SU-DHL-6 (cell line): ENCODE measurements around the gene CLTB.

ENCODE experiments used
- EZH2phosphoT487 ChIP-seq: fragments of 200-600 bp; sonication (generic), shearing (Covaris generic); conservative IDR thresholded peaks from 2 replicates; pipeline ENCODE4 v1.6.1; 2018; ENCODE audit warnings: mild to moderate bottlenecking, antibody characterized with exemption, low read length, moderate library complexity, mixed read lengths
- TF ChIP-seq, protein P1 (sequence below): fragments of 200-600 bp; sonication (generic); IDR thresholded peaks from one replicate; pipeline ENCODE4 v1.5.1; 2017; ENCODE audit warnings: antibody characterized with exemption, mild to moderate bottlenecking, low read length, moderate library complexity; ENCODE audit not compliant: insufficient read depth, poor library complexity, severe bottlenecking

DNA sequence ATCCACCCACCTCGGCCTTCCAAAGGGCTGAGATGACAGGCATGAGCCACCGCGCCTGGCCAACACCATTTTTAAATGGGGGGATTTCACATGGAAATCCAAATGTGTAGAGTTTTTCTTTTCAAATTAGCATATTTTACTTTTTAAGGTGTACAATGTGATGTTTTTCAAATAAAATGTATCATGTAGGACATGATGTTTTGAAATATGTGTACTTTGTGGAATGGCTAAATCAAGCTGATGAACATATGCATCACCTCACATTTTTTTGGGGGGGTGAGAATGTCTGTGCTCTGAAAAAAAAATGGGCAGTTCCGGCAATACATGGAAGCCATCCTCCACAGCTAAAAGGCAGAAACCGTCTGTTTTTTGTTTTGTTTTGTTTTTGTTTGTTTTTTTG lies 28.4 kb upstream of the CLTB start:
- TF ChIP-seq, protein P1, sequence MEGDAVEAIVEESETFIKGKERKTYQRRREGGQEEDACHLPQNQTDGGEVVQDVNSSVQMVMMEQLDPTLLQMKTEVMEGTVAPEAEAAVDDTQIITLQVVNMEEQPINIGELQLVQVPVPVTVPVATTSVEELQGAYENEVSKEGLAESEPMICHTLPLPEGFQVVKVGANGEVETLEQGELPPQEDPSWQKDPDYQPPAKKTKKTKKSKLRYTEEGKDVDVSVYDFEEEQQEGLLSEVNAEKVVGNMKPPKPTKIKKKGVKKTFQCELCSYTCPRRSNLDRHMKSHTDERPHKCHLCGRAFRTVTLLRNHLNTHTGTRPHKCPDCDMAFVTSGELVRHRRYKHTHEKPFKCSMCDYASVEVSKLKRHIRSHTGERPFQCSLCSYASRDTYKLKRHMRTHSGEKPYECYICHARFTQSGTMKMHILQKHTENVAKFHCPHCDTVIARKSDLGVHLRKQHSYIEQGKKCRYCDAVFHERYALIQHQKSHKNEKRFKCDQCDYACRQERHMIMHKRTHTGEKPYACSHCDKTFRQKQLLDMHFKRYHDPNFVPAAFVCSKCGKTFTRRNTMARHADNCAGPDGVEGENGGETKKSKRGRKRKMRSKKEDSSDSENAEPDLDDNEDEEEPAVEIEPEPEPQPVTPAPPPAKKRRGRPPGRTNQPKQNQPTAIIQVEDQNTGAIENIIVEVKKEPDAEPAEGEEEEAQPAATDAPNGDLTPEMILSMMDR = no peak
- no peak for TF ChIP-seq EZH2phosphoT487
